MCF 10A (cell line): ENCODE measurements around the gene AMIGO2. TPM values are rescaled to one million over a fixed set of nuclear protein-coding genes. Genes with fewer than 3 reads are reported as not detected.
"Not testable (repeated sequence)": the region's sequence is repeated elsewhere in the genome, so short reads cannot be mapped to it uniquely, and the experiment has no call there.

Experiments used
- BruUV-seq: library from RNA; stranded (reverse); fragments of 400-500 nt; replicated peaks from 2 replicates; lab custom pipeline; 2021; lab: Mats Ljungman, UMichigan
- CTCF ChIA-PET: fragments of 300-600 bp; sonication (Branson Sonifier 250); formaldehyde crosslinking; extraction: SDS; loops from one replicate; lab custom pipeline; 2021; ENCODE audit warnings: antibody characterized with exemption, inconsistent platforms; lab: Yijun Ruan, JAX
- POLR2A ChIA-PET: fragments of 300-600, 350-650 bp; sonication (Branson Sonifier 250); formaldehyde crosslinking; extraction: SDS; loops from one replicate; lab custom pipeline; 2020; ENCODE audit warnings: antibody characterized with exemption, inconsistent platforms; lab: Yijun Ruan, JAX
- DNase-seq: peaks from one replicate; pipeline ENCODE4 v3.0.0-alpha.2; 2018; ENCODE audit not compliant: unreplicated experiment
- H3K27ac Mint-ChIP-seq: one replicate; pipeline ENCODE4 v1.8.0; 2022; ENCODE audit warnings: mild to moderate bottlenecking, low read depth, mixed read lengths; ENCODE audit not compliant: unreplicated experiment
- H3K27me3 Mint-ChIP-seq: one replicate; pipeline ENCODE4 v1.8.0; 2022; ENCODE audit warnings: mixed read lengths; ENCODE audit not compliant: insufficient read depth, unreplicated experiment
- H3K36me3 Mint-ChIP-seq: one replicate; pipeline ENCODE4 v1.8.0; 2022; ENCODE audit warnings: mild to moderate bottlenecking, moderate library complexity, mixed read lengths; ENCODE audit not compliant: insufficient read depth, unreplicated experiment
- H3K4me1 Mint-ChIP-seq: one replicate; pipeline ENCODE4 v1.8.0; 2022; ENCODE audit warnings: mixed read lengths; ENCODE audit not compliant: insufficient read depth, unreplicated experiment
- H3K4me3 Mint-ChIP-seq: one replicate; pipeline ENCODE4 v1.8.0; 2022; ENCODE audit warnings: mild to moderate bottlenecking, moderate library complexity, mixed read lengths; ENCODE audit not compliant: unreplicated experiment
- H3K9me3 Mint-ChIP-seq: one replicate; pipeline ENCODE4 v1.8.0; 2022; ENCODE audit warnings: mixed read lengths; ENCODE audit not compliant: unreplicated experiment
- intact Hi-C: fragments of 100-400 bp; cut with micrococcal nuclease; formaldehyde crosslinking; loops from 2 replicates; pipeline ENCODE4 v1.14.1; 2022
- total RNA-seq: library from RNA; stranded (reverse); gene quantifications from 2 replicates; pipeline ENCODE4 v1.2.3, GENCODE V29; 2022
- TF ChIP-seq, protein P1 (sequence below): fragments of 200-600 bp; IDR thresholded peaks from one replicate; pipeline ENCODE4 v1.8.0; 2022; ENCODE audit warnings: antibody characterized with exemption, mild to moderate bottlenecking; ENCODE audit not compliant: unreplicated experiment

AMIGO2 gene
- total RNA-seq, 1 experiment from 2014 or later = 32.6 TPM

DNA sequence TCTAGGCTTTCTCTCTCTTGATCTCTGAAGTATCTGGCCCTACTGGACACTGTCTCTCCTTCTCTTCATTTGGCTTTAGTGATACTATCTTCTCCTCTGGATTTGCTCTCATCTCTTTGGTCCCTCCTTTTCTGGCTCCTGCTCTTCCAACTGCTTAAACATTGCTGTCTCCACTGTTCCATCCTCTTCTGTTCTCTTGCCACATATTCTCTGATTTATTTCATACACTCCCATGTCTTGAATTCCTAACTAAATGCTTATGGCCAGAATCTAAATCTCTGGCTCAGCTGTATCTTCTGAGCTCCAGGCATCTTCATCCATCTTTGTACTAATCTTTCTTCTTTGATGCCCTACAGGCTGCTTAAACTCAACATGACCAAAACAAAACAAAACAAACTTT lies 25.8 kb downstream of the AMIGO2 start:
- DNase-seq = no peak
- Mint-ChIP-seq H3K4me3 (no peak overlapping the region), H3K27ac (no peak overlapping the region), H3K27me3 (no peaks in the 10 kb centered on the region), H3K4me1 (no peaks in the 10 kb centered on the region), H3K9me3 (peaks cover 16% of the 10 kb centered on the region), H3K36me3 (no peaks in the 10 kb centered on the region)
- ChIA-PET POLR2A (interaction anchor here (1.1 to 1.2 kb wide), 2 partner anchors 13 to 15 kb away, joined by 3 read pairs; no protein-coding TSS in a partner anchor), CTCF (interaction anchor here (0.7 to 2.7 kb wide), 3 partner anchors 16 to 1904 kb away, joined by 3 to 19 read pairs (median 4); no protein-coding TSS in a partner anchor)
- intact Hi-C loops = no loop called here
- BruUV-seq = no TSS peak
- TF ChIP-seq, protein P1, sequence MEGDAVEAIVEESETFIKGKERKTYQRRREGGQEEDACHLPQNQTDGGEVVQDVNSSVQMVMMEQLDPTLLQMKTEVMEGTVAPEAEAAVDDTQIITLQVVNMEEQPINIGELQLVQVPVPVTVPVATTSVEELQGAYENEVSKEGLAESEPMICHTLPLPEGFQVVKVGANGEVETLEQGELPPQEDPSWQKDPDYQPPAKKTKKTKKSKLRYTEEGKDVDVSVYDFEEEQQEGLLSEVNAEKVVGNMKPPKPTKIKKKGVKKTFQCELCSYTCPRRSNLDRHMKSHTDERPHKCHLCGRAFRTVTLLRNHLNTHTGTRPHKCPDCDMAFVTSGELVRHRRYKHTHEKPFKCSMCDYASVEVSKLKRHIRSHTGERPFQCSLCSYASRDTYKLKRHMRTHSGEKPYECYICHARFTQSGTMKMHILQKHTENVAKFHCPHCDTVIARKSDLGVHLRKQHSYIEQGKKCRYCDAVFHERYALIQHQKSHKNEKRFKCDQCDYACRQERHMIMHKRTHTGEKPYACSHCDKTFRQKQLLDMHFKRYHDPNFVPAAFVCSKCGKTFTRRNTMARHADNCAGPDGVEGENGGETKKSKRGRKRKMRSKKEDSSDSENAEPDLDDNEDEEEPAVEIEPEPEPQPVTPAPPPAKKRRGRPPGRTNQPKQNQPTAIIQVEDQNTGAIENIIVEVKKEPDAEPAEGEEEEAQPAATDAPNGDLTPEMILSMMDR = no peak

GRCh38 chr12:47052274-47052673 lies 27.5 kb downstream of the AMIGO2 start:
- no peak overlapping the region for H3K4me3 Mint-ChIP-seq
- intact Hi-C loops = no loop called here
- no peak for DNase-seq
- CTCF ChIA-PET = interaction anchor here (1.0 to 1.2 kb wide), 2 partner anchors 19 to 20 kb away, joined by 3 to 6 read pairs; no protein-coding TSS in a partner anchor
- H3K27ac Mint-ChIP-seq = no peak overlapping the region
- no peaks in the 10 kb centered on the region for H3K36me3 Mint-ChIP-seq
- H3K4me1 Mint-ChIP-seq = no peaks in the 10 kb centered on the region
- no TSS peak for BruUV-seq
- peaks cover 16% of the 10 kb centered on the region for H3K9me3 Mint-ChIP-seq
- TF ChIP-seq, protein P1 = no peak
- H3K27me3 Mint-ChIP-seq = no peaks in the 10 kb centered on the region
- POLR2A ChIA-PET = interaction anchor here (0.6 kb wide), 1 partner anchor 858 kb away, joined by 3 read pairs; no protein-coding TSS in a partner anchor

DNA sequence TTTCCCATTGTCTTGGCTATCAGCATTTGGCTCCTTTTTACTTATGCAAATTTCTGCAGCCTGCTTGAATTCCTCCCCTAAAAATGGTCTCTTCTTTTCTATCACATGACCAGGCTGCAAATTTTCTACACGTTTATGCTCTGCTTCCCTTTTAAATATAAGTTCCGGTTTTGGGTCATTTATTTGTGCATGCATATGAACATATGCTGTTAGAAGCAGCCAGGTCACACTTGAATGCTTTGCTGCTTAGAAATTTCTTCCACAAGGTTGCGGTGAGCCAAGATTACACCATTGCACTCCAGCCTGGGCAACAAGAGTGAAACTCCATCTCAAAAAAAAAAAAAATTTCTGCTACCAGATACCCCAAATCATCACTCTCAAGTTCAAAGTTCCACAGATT lies 28.5 kb downstream of the AMIGO2 start:
- CTCF ChIA-PET = interaction anchor here (0.6 to 1.2 kb wide), 3 partner anchors 19 to 440 kb away, joined by 3 to 6 read pairs (median 3); no protein-coding TSS in a partner anchor
- H3K27me3 Mint-ChIP-seq, H3K4me3 Mint-ChIP-seq, POLR2A ChIA-PET, DNase-seq, H3K4me1 Mint-ChIP-seq, intact Hi-C loops, BruUV-seq, H3K27ac Mint-ChIP-seq, H3K36me3 Mint-ChIP-seq: not testable (repeated sequence)
- peaks cover 16% of the 10 kb centered on the region for H3K9me3 Mint-ChIP-seq

DNA sequence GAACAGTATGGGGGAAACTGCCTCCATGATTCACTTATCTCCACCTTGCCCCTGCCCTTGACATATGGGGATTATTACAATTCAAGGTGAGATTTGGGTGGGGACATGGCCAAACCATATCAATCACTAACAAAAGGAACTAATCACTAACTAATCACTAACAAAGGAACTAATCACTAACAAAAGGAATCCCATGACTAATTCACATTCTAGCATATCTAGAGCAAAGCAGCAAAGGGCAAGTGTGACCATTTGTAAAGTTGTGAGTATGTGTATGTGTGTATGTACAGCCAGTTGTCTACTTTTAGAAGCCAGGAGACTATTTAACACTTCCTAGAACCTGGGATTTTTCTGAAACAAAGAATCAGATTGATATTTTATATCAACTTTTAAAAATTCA lies 31.2 kb downstream of the AMIGO2 start:
- H3K4me3 Mint-ChIP-seq = no peak overlapping the region
- CTCF ChIA-PET = no interaction called here
- TF ChIP-seq, protein P1 = no peak
- BruUV-seq = no TSS peak
- no peaks in the 10 kb centered on the region for H3K36me3 Mint-ChIP-seq
- H3K27ac Mint-ChIP-seq = no peak overlapping the region
- no peak for DNase-seq
- H3K4me1 Mint-ChIP-seq = no peaks in the 10 kb centered on the region
- peaks cover 16% of the 10 kb centered on the region for H3K9me3 Mint-ChIP-seq
- POLR2A ChIA-PET = interaction anchor here (0.9 kb wide), 1 partner anchor 15 kb away, joined by 3 read pairs; no protein-coding TSS in a partner anchor
- no peaks in the 10 kb centered on the region for H3K27me3 Mint-ChIP-seq
- intact Hi-C loops = no loop called here
